Measurements from ENCODE around the gene FIGNL2.
"Not testable (repeated sequence)": the region's sequence is repeated elsewhere in the genome, so short reads cannot be mapped to it uniquely, and the experiment has no call there.

The FIGNL2 gene

DNA sequence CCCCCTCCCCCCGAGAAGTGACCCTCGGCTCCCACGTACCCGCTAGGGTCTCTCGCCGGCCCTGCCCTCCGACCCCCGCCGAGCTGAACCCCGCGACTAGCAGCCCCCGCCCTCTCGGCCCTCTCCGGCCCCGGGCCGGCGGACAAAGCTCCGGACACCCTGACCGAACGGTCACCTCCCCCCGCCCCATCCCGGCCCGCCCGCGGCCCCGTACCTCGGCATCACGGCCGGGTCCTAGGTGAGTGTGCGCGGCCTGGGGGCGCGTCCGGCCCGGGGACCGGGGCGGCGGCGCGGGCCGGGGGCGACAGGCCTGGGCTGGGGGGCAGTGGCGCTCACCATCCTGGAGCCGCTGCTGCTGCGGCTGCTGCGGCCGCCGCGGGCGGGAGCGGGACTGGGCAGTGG is at the start of gene FIGNL2:
Gene FIGNL2 (minus strand): TSS at position 393 of the 402 bp plus-strand sequence. CDS start 26,305 bp downstream, outside the sequence.
- DNase-seq (ENCODE audit: low spot score), result no peak

- no peak for DNase-seq (ENCODE audit: low spot score)
Observed at GRCh38 chr12:51897181-51897580, 48.7 kb upstream of the FIGNL2 start.

DNA sequence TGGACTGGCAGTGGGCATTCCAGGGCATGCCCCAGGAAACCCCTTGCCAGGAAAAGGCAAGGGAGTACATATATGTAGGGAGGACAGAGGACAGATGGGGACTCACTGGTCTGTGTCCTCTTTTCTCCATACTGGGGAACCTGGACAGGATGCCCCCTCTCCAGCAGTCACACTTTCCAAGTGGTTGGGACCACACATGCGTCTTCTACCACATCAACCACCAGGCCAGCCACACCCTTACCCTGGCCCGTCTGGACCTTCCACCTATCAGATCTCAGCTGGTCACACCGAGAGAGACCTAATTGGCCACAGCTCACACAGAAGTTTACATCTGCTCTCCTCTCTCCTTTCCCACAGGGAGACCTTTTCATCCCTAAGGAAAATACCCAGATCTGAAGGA is 47.7 kb upstream of the FIGNL2 start:
- DNase-seq (ENCODE audit: low spot score), result no peak

DNA sequence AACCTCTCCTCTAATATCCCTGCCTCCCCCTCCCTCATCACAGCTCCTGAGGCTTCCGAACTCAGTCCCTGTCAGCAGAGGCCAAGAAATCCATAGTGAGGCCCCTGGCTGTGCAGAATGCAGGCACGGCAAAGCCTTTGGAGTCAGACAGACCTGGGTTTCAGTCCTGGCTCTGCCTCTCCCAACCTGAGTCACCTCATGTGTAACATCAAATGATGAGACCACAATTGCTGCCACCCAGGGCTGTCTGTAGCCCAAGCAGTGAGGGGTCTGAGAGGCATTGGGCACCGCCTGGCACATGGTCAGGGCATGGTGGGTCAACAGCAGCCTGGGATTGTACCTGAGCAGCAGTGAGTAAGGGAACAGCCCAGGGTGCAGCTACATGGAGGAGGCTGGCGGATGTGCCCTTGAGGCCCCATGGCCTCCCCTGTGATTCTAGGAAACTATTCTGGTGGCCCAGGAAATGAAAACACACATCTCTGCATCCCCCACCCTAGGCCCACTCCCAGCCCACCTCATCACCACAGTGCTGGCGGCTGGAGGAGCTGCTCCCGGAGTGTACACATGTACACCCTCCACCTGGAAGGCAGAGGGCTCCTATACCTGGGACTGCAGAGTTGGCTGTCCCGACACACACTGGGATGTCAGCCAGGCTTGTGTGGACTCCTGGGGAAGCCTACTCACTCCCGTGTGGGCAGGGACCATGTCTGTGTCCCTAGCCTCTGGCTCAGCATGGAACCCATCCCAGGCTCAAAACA is 47.0 kb upstream of the FIGNL2 start:
- DNase-seq (ENCODE audit: low spot score), result no peak

- no peak for DNase-seq (ENCODE audit: low spot score)
Observed at GRCh38 chr12:51893786-51894185, 45.3 kb upstream of the FIGNL2 start.

DNA sequence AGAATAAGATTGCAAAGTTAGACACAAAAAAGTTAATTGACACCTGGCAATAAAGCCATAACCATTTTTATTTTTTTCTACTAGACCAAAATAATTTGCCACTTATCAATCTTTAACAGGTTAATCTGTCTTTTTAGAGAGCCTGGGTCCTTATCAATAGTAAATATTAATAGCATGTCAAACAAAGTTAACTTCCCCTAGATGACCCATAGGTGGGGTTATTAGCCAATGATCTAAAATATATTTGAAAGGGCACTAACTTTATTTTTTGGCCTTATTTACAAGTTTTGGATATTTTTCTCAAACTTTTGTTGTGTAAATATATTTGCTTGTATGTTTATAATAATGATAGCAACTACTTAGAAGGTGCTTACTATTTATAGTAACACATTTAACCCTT is 43.3 kb upstream of the FIGNL2 start:
- DNase-seq (ENCODE audit: low spot score), result no peak

DNA sequence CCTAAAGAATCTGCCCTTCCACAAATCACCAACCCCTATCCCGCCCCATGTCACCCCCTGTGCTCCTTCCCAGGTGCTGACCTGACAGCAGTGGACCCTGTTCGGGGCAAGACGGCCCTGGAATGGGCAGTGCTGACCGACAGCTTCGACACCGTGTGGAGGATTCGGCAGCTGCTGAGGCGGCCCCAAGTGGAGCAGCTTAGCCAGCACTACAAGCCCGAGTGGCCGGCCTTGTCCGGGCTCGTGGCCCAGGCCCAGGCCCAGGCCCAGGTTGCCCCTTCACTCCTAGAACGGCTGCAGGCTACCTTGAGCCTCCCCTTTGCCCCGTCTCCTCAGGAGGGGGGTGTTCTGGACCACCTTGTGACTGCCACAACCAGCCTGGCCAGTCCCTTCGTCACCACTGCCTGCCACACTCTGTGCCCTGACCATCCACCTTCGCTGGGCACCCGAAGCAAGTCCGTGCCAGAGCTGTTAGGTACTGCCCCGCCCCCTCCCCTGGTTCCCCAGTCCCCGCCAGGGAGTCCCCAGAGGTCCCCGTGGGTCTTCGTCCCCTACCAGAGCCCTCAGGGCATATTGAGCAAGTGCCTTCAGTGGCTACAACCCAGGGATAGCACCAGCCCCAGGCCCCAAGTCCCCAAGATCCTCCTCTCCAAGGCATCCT is 42.1 kb upstream of the FIGNL2 start:
- no peak for DNase-seq (ENCODE audit: low spot score)

DNA sequence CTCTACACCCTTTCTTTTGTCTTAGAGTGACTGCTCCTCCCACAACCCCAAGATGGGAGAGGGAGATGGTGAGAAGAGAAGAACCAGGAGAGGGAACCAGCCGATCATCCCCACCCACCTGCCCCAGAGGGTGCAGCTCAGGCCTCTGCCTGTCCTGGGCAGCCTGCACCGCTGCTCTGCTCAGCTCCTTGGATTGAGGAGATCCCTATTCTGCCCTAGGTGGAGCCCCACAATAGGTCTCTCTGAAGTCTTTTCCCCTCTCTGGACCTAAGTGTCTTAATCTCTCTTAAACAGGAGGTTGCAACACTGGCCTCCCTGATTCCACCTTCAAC is 41.6 kb upstream of the FIGNL2 start:
- DNase-seq (ENCODE audit: low spot score), result no peak

DNA sequence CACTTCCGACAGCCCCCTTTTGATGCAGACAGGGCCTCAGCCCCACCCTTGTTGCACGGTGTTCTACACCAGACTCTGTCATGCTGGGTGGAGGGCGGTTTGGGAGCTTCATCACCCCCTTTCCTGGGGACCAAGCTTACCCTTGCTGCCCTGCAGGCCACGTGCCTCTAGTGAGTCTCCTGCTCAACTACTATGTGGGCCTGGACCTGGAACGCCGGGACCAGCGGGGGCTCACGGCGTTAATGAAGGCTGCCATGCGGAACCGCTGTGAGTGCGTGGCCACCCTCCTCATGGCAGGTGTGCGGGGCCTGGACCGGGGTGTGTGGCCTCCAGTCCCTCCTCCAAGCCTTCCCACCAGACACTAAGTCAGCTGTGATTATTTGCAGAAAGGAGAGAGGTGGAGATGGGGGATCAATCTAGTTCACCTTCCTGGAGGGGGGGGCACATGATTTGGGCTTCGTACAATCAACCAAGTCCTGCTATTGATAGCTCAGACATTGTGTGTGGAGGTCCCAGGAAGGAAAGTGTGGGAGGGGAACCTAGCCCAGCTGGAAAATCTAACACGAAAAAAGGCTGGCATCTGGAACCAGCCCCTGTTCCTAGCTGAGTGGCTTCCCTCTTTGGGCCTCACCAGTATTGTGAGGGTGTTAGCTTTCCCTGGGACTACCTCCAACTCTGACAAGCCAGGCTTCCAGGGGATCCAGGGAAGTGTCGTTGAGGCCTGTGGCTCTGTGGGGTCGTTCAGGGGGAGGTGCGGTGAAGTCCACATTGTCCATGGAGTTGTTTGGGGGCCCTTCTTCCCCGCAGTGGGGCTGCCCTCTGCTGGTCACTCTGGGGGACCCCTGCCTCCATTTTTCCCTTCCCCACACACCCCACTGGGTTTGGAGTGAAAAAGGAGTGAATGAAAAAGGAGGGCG is 41.0 kb upstream of the FIGNL2 start:
- no peak for DNase-seq (ENCODE audit: low spot score)

DNA sequence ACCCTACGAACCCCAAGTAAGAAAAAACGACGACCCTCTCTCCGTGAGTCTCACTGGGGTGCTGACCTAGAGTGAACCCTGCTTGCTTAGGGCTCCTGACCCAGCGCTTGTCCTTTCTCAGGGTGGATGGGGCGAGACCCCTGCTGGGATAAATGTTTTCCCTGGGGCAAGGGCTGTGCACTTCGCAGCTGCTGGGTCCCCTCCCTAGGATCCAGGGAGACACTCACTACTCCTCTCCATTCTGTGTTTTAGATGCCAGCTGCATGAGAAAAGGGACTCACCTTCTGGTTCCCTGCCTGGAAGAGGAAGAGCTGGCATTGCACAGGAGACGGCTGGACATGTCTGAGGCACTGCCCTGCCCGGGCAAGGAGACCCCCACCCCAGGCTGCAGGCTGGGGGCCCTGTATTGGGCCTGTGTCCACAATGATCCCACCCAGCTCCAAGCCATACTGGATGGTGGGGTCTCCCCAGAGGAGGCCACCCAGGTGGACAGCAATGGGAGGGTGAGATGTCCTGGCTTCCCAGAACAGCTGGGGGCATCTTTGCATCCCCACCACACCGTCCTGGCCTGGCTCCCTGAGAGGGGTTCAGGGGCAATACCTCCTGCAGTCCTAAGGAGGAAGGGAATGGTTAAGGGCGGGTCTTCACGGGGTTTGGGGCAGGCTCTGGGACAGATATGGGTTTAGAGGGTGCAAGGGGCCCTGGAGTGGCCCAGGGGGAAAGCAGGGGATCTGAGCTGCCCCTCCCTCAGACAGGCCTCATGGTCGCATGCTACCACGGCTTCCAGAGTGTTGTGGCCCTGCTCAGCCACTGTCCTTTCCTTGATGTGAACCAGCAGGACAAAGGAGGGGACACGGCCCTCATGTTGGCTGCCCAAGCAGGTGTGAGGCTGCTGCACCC is 40.0 kb upstream of the FIGNL2 start:
- DNase-seq (ENCODE audit: low spot score), result no peak

DNA sequence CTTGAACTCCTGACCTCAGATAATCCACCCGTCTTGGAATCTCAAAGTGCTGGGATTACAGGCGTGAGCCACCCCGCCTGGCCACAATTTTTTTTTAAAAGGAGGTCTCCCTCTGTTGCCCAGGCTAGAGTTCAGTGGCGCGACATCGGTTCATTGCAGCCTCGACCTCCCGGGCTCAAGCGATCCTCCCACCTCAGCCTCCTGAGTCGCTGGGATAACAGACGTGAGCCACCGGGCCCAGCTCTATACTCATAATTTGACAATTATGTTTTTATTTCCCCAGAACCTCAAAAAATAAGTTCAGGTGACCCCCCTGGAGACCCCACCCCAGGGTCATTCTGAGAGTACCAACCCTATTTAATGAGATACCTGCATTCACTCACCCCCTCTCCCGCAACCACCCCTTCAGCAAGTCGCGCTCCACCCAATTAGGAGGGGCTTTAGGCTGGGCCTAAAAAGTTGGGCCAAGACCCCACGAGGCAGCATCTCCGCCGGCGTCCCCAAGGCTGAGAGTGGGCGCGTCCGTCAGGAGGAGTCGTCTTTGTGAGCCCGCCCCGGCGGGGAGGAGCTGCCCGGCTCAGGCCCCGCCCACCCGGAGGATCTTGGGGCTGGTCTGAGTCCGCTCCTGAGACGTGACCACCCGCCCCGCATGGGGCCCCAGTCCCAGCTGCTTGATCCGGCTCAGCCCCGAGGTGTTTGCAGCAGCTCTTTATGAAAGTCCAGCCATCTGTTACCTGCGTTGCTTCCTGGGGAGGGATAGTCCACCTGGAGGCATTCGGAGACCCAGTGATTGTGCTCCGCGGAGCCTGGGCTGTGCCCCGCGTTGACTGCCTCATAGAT is 39.2 kb upstream of the FIGNL2 start, which contains the start of gene ANKRD33:
Gene ANKRD33 (plus strand): TSS at position 628 of the 840 bp plus-strand sequence. CDS start 84 bp downstream, at position 712.
- no peak for DNase-seq (ENCODE audit: low spot score)

- DNase-seq (ENCODE audit: low spot score), result peak; percentile 82
Observed at GRCh38 chr12:51886021-51886710, 37.6 kb upstream of the FIGNL2 start.

GRCh38 chr12:51885294-51886020 is 36.9 kb upstream of the FIGNL2 start:
- not testable (repeated sequence) for DNase-seq (ENCODE audit: low spot score)

DNA sequence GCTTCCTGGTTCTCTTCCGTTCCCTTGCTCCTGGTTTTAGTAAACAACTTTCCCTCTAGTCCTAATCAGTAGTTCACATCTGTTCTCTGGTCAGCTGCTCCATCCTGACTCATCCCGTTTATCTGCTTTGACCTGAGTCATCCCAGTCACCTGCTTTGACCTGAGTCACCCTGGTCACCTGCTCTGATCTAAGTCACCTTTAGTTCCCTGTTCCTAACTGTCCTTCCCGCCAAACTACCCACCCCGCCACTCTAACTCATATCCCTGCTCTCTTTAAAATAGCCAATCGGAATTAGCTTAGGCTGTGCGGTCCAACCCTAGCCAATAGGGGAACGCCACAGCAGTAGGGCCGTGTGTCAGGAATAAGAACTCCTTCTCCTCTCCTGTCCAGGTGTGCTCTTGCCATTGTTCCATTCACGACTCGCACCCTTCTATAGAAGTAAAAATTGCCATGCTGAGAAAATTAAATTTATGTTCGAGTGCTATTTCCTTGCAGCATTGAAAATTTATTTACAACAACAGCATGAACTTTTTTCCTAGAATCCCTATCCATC is 36.2 kb upstream of the FIGNL2 start:
- DNase-seq (ENCODE audit: low spot score), result no peak

DNA sequence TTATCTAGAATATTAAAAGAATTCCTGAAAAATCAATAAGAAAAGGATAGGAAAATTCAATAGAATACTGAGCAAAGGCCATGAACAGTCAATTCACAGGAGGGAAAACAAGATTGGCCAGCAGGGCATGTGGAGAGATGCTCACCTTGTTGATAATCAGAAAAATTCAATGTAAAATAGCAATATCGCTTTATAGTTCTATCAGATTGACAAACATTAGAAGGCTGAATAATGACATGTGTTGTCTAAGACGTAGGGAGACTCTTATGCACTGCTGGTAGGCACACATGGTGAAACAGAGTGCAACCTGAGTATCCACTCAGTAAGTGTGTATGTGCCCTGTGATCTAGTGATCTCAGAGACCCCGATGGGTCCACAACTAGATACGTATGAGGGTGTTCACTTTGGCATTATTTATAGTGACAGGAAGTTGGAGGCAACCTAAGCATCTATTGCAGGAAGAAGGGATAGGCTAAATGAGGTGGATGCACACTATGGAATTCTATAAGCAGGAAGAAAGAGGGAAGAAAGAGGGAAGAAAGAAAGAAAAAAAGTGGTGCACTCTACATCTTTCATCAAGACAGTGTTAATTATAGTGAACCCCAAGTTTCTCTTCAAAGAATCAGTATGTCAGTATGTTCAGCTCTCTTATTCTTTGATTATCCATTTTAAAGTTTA is 35.6 kb upstream of the FIGNL2 start:
- DNase-seq (ENCODE audit: low spot score), result no peak

GRCh38 chr12:51883295-51883694 is 34.8 kb upstream of the FIGNL2 start:
- DNase-seq (ENCODE audit: low spot score), result no peak

DNA sequence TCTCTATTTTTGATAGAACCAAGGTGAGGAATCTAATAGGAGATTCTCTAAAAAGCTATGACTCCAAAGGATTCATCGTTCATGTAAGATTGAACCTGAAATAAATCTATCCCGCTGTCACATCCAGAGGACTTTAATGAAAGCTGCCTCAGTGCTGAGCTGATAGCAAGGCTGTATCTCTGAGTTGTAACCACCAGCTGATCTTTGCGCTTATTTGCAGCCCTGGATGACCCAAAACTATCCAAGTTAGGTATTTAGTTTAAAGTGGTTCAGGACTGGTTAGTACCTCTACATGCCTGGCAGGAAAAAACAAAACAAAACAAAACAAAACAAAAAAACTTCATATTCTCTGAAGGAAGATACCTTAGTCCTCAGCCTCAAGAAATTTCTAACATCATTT is 30.6 kb upstream of the FIGNL2 start:
- no peak for DNase-seq (ENCODE audit: low spot score)

DNA sequence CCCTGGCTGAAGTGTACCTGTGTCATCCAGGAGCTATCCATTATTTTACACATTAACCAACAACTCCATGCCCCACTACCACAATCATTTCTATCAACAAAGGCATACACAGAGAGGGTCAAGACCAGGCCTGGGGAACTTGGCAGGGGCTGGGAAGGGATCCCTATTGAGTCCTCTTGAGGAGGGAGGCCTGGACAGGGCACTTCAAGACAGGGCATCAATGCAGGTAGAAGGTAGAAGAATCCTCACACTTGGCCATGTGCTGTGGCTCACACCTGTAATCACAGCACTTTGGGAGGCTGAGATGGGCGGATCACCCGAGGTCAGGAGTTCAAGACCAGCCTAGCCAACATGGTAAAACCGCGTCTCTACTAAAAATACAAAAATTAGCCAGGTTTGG is 26.0 kb upstream of the FIGNL2 start:
- DNase-seq (ENCODE audit: low spot score), result no peak

Measured in pons (tissue), 1 donor.